IMR-90 (cell line): ENCODE data around the gene MIPEP. TPM values are rescaled to one million over a fixed set of nuclear protein-coding genes. Genes with fewer than 3 reads are reported as not detected.

Experiments
- ATAC-seq: fragments of 200-7000 bp; cut with Tn5 transposase; 2 replicates; pipeline ENCODE4 v1.9.1; 2020; ENCODE audit warnings: low read depth, mild to moderate bottlenecking, moderate library complexity
- BruUV-seq: library from RNA; stranded (reverse); fragments of 400-500 nt; replicated peaks from 2 replicates; lab custom pipeline; 2021; lab: Mats Ljungman, UMichigan
- CTCF ChIA-PET: fragments of 300-600 bp; formaldehyde crosslinking; extraction: SDS; loops from one replicate; lab custom pipeline; 2021; ENCODE audit warnings: antibody characterized with exemption; lab: Yijun Ruan, JAX
- POLR2A ChIA-PET: fragments of 300-600 bp; sonication (Branson Sonifier 250); formaldehyde crosslinking; loops from one replicate; lab custom pipeline; 2022; ENCODE audit warnings: antibody characterized with exemption; ENCODE audit not compliant: unreplicated experiment; lab: Charles Lee
- DNase-seq: peaks from one replicate; pipeline ENCODE4 v3.0.0; 2013
- H2AFZ ChIP-seq: replicated peaks from 2 replicates; pipeline ENCODE3; 2013; ENCODE audit warnings: low read length, mild to moderate bottlenecking; ENCODE audit not compliant: poor library complexity
- H2AK5ac ChIP-seq: 2 replicates; pipeline ENCODE4 v1.6.1; 2013; ENCODE audit warnings: low read depth, low read length, inconsistent platforms
- H2AK9ac ChIP-seq: replicated peaks from 2 replicates; pipeline ENCODE3; 2013; ENCODE audit warnings: mild to moderate bottlenecking, low read depth, low read length, moderate library complexity; ENCODE audit not compliant: poor library complexity
- H2BK120ac ChIP-seq: 2 replicates; pipeline ENCODE4 v1.6.1; 2013; ENCODE audit warnings: low read depth, low read length, inconsistent platforms
- H2BK15ac ChIP-seq: 3 replicates; pipeline ENCODE4 v1.6.1; 2013; ENCODE audit warnings: low read depth, low read length, inconsistent platforms
- H2BK20ac ChIP-seq: 2 replicates; pipeline ENCODE4 v1.6.1; 2013; ENCODE audit warnings: low read depth, mild to moderate bottlenecking, inconsistent platforms, low read length, moderate library complexity
- H2BK5ac ChIP-seq: 2 replicates; pipeline ENCODE4 v1.6.1; 2013; ENCODE audit warnings: mild to moderate bottlenecking, low read depth, low read length, inconsistent platforms; ENCODE audit not compliant: poor library complexity, severe bottlenecking
- H3K14ac ChIP-seq: replicated peaks from 2 replicates; pipeline ENCODE4 v1.6.1; 2013; ENCODE audit warnings: low read depth, low read length, inconsistent platforms
- H3K18ac ChIP-seq: 2 replicates; pipeline ENCODE4 v1.6.1; 2013; ENCODE audit warnings: low read depth, low read length, control low read depth
- H3K23ac ChIP-seq: 2 replicates; pipeline ENCODE4 v1.6.1; 2013; ENCODE audit warnings: low read depth, low read length, inconsistent platforms
- H3K27ac ChIP-seq: 2 replicates; pipeline ENCODE4 v1.5.1; 2013; ENCODE audit warnings: mild to moderate bottlenecking, control low read depth, low read length; ENCODE audit not compliant: insufficient read depth
- H3K27me3 ChIP-seq: 2 replicates; pipeline ENCODE4 v1.6.1; 2013; ENCODE audit warnings: low read length; ENCODE audit not compliant: control insufficient read depth, insufficient read depth
- H3K36me3 ChIP-seq: 2 replicates; pipeline ENCODE4 v1.6.1; 2013; ENCODE audit warnings: low read length, mixed read lengths; ENCODE audit not compliant: control insufficient read depth, insufficient read depth
- H3K4ac ChIP-seq: 2 replicates; pipeline ENCODE4 v1.6.1; 2013; ENCODE audit warnings: low read depth, low read length, inconsistent platforms
- H3K4me1 ChIP-seq: 2 replicates; pipeline ENCODE4 v1.6.1; 2013; ENCODE audit warnings: low read length, mixed read lengths; ENCODE audit not compliant: control insufficient read depth, insufficient read depth
- H3K4me2 ChIP-seq: 2 replicates; pipeline ENCODE4 v1.6.1; 2013; ENCODE audit warnings: low read depth, mild to moderate bottlenecking, control low read depth, low read length, moderate library complexity
- H3K4me3 ChIP-seq: 2 replicates; pipeline ENCODE4 v1.5.1; 2013; ENCODE audit warnings: low read depth, mild to moderate bottlenecking, control low read depth, low read length, moderate library complexity; ENCODE audit not compliant: insufficient read depth
- H3K56ac ChIP-seq: 2 replicates; pipeline ENCODE4 v1.6.1; 2013; ENCODE audit warnings: low read length, inconsistent platforms; ENCODE audit not compliant: insufficient read depth; ENCODE audit errors: extremely low read depth
- H3K79me1 ChIP-seq, 2 experiments: 2 replicates each; pipeline ENCODE4 v1.6.1; 2013; ENCODE audit warnings: low read length in 2 of 2, inconsistent platforms in 1 of 2, low read depth in 1 of 2
- H3K9ac ChIP-seq: 2 replicates; pipeline ENCODE4 v1.6.1; 2013; ENCODE audit warnings: low read depth, low read length, control low read depth
- H3K9me1 ChIP-seq: 2 replicates; pipeline ENCODE4 v1.6.1; 2013; ENCODE audit warnings: low read length, inconsistent platforms; ENCODE audit not compliant: insufficient read depth
- H3K9me3 ChIP-seq: 2 replicates; pipeline ENCODE4 v1.6.1; 2013; ENCODE audit warnings: low read length; ENCODE audit not compliant: control insufficient read depth, insufficient read depth
- H4K20me1 ChIP-seq: 2 replicates; pipeline ENCODE4 v1.6.1; 2013; ENCODE audit warnings: low read length, inconsistent platforms; ENCODE audit not compliant: insufficient read depth
- H4K5ac ChIP-seq: 2 replicates; pipeline ENCODE4 v1.6.1; 2013; ENCODE audit warnings: mild to moderate bottlenecking, low read depth, low read length, control low read depth
- H4K8ac ChIP-seq, 2 experiments: 2 replicates each; pipeline ENCODE4 v1.6.1; 2013; ENCODE audit warnings: low read depth in 2 of 2, low read length in 2 of 2, control low read depth in 1 of 2, inconsistent platforms in 1 of 2
- H4K91ac ChIP-seq: 2 replicates; pipeline ENCODE4 v1.6.1; 2013; ENCODE audit warnings: low read depth, low read length, inconsistent platforms; ENCODE audit not compliant: insufficient read depth
- CEBPB ChIP-seq: IDR thresholded peaks from 2 replicates; pipeline ENCODE4 v1.6.1; 2012; ENCODE audit warnings: low read depth, low read length, improper control_type of control experiment
- CHD1 ChIP-seq: IDR thresholded peaks from 2 replicates; pipeline ENCODE4 v1.6.1; 2012; ENCODE audit warnings: low read depth, low read length, improper control_type of control experiment
- CTCF ChIP-seq: conservative IDR thresholded peaks from 2 replicates; pipeline ENCODE4 v1.5.1; 2012; ENCODE audit warnings: mild to moderate bottlenecking, low read depth, low read length, improper control_type of control experiment
- FOS ChIP-seq: fragments of 150-350 bp; IDR thresholded peaks from 2 replicates; pipeline ENCODE4 v1.6.1; 2016; ENCODE audit warnings: low read depth, low read length
- MAFK ChIP-seq: IDR thresholded peaks from 2 replicates; pipeline ENCODE4 v1.6.1; 2012; ENCODE audit warnings: low read depth, low read length, improper control_type of control experiment
- NFE2L2 ChIP-seq: fragments of 150-350 bp; IDR thresholded peaks from 2 replicates; pipeline ENCODE4 v1.6.1; 2016; ENCODE audit warnings: low read depth, mild to moderate bottlenecking, low read length
- RAD21 ChIP-seq: IDR thresholded peaks from 2 replicates; pipeline ENCODE4 v1.6.1; 2012; ENCODE audit warnings: low read length, improper control_type of control experiment
- RCOR1 ChIP-seq: IDR thresholded peaks from 2 replicates; pipeline ENCODE4 v1.6.1; 2012; ENCODE audit warnings: mild to moderate bottlenecking, low read length, improper control_type of control experiment; ENCODE audit not compliant: insufficient replicate concordance
- USF2 ChIP-seq: fragments of 150-350 bp; IDR thresholded peaks from 2 replicates; pipeline ENCODE4 v1.6.1; 2017; ENCODE audit warnings: mild to moderate bottlenecking, antibody characterized with exemption, low read length, low read depth
- WGBS, 2 experiments: methylation state at CpG; one replicate each; pipeline versions ENCODE4 v1.1.5 to v1.1.7; 2013; ENCODE audit warnings: missing lambda C conversion rate in 2 of 2; ENCODE audit not compliant: insufficient read length in 1 of 2; ENCODE audit errors: extremely low coverage in 2 of 2; 5-methylcytosine and 5-hydroxymethylcytosine counted together
- dilution Hi-C: fragments of 300-500 bp; cut with HindIII; formaldehyde crosslinking; loops from one replicate; pipeline ENCODE4 v1.14.3; 2018; ENCODE audit warnings: low sequenced_read_pairs; ENCODE audit not compliant: unreplicated experiment
- in situ Hi-C: fragments of 300-500 bp; cut with MboI; formaldehyde crosslinking; loops from 3 replicates; pipeline ENCODE4 v1.14.3; 2019; ENCODE audit warnings: low sequenced_read_pairs, inconsistent platforms, mixed read lengths
- intact Hi-C: fragments of 100-400 bp; cut with micrococcal nuclease; formaldehyde crosslinking; loops from 2 replicates; pipeline ENCODE4 v1.10.0; 2022
- polyA plus RNA-seq, 3 experiments: library from polyadenylated mRNA; depleted of rRNA; stranded (reverse); fragments of >200 nt; gene quantifications; 2 replicates each; pipeline ENCODE4 v1.2.3, GENCODE V29; 2012; ENCODE audit warnings: low replicate concordance in 1 of 3
- total RNA-seq: library from RNA; depleted of rRNA; stranded (reverse); fragments of >200 nt; gene quantifications from 2 replicates; pipeline ENCODE4 v1.2.3, GENCODE V29; 2012
- TF ChIP-seq, protein P1 (sequence below): fragments of 150-350 bp; IDR thresholded peaks from 2 replicates; pipeline ENCODE4 v1.6.1; 2016; ENCODE audit warnings: low read depth, mild to moderate bottlenecking, low read length, moderate library complexity, borderline replicate concordance

Gene MIPEP
- total and polyA plus RNA-seq, 2 of the 4 experiments (the other 2 are of a cell fraction): 15.0 to 21.5 TPM

DNA sequence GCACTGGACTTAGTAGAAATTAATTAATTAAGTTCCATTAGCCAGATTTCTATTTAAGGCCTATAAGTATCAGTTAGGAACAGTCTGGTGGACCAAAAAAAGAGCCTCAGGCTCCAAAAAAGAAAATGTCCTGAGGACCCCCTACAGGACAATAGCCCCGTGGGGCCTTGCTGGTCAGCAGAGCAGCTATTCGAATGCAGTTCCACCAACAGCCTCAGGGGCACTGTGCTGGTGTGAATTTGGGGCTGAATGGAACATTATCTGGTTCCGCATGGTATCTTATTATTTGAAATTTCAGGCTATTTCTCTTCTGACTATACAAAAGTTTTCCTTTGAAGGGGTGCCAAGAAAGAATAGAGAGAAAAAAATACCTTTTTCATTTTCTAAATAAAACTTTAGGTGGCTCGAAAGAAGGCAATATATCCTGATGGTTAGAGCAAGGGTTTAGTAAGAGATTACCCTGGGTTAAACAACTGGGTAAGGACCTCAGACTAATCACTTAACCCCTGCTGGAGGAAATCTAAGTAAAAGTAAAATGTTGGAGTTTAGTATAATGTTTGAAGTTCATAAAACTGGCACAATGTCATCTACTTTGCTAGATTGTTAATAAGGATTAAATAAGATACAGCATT, 147.2 kb downstream of the MIPEP start:
- dilution Hi-C loops: no loop called here
- H2BK15ac ChIP-seq: no peak overlapping the region
- H3K27ac ChIP-seq: no peak overlapping the region
- no peak overlapping the region for H4K91ac ChIP-seq
- TF ChIP-seq RCOR1 (no peak), CEBPB (no peak), FOS (no peak), CTCF (peak; percentile 27; the same call in 1 of the 2 replicates), MAFK (no peak), NFE2L2 (no peak), RAD21 (0 out of 2 replicates have a peak, but pooled peaks have one; percentile 3), CHD1 (no peak), USF2 (no peak)
- TF ChIP-seq, protein P1, sequence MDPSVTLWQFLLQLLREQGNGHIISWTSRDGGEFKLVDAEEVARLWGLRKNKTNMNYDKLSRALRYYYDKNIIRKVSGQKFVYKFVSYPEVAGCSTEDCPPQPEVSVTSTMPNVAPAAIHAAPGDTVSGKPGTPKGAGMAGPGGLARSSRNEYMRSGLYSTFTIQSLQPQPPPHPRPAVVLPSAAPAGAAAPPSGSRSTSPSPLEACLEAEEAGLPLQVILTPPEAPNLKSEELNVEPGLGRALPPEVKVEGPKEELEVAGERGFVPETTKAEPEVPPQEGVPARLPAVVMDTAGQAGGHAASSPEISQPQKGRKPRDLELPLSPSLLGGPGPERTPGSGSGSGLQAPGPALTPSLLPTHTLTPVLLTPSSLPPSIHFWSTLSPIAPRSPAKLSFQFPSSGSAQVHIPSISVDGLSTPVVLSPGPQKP: no peak
- intact Hi-C loops: no loop called here
- ATAC-seq: no peak
- no peak overlapping the region for H4K8ac ChIP-seq
- H3K4me2 ChIP-seq: no peak overlapping the region
- H2BK20ac ChIP-seq: no peak overlapping the region
- ChIA-PET CTCF (interaction anchor here (0.5 to 1.3 kb wide), 6 partner anchors 9 to 420 kb away, joined by 3 read pairs; no protein-coding TSS in a partner anchor), POLR2A (interaction anchor here (0.6 kb wide), 1 partner anchor 19 kb away, joined by 5 read pairs; no protein-coding TSS in a partner anchor)
- no CpG with 5 or more reads among the region's 4 CpGs for WGBS, 2 experiments
- no peak overlapping the region for H3K18ac ChIP-seq
- no peak overlapping the region for H3K4me3 ChIP-seq
- H3K27me3 ChIP-seq: no peaks in the 10 kb centered on the region
- in situ Hi-C loops: no loop called here
- H3K23ac ChIP-seq: no peak overlapping the region
- BruUV-seq: no TSS peak
- H3K56ac ChIP-seq: no peak overlapping the region
- H2AK9ac ChIP-seq: no peak overlapping the region
- no peak overlapping the region for H2BK120ac ChIP-seq
- H3K4me1 ChIP-seq: peaks cover under 1% of the 10 kb centered on the region; the same call in 1 of the 2 replicates
- H2BK5ac ChIP-seq: no peak overlapping the region
- H2AFZ ChIP-seq: no peak overlapping the region
- no peak overlapping the region for H3K4ac ChIP-seq
- no peaks in the 10 kb centered on the region for H3K9me3 ChIP-seq
- 0 out of 2 replicates have a peak, but pooled peaks cover 4% of the 10 kb centered on the region for H3K36me3 ChIP-seq
- 0 out of 2 replicates have a peak overlapping the region, but pooled peaks have one; percentile 39 for H4K5ac ChIP-seq
- DNase-seq: no peak
- peaks cover 7% of the 10 kb centered on the region for H3K9me1 ChIP-seq
- H2AK5ac ChIP-seq: no peak overlapping the region
- H3K9ac ChIP-seq: no peak overlapping the region
- no peak overlapping the region for H3K14ac ChIP-seq
- no peaks in the 10 kb centered on the region for H4K20me1 ChIP-seq
- H3K79me1 ChIP-seq: no peaks in the 10 kb centered on the region
